Smooth muscle cell (in vitro differentiated cells): ENCODE results near the gene NTRK3. TPM values are rescaled to one million over a fixed set of nuclear protein-coding genes. Genes with fewer than 3 reads are reported as not detected.

Experiments used
- DNase-seq: peaks from one replicate; lab custom pipeline; 2025; ENCODE audit not compliant: unreplicated experiment; lab: John Stamatoyannopoulos, UW
- H2AFZ ChIP-seq: fragments of 200-600 bp; sonication (generic); 2 replicates; pipeline ENCODE4 v1.6.0; 2016; ENCODE audit warnings: antibody characterized with exemption, low read depth, mild to moderate bottlenecking
- H3F3A ChIP-seq: fragments of 200-600 bp; sonication (generic); 2 replicates; pipeline ENCODE4 v1.6.0; 2017; ENCODE audit warnings: antibody characterized with exemption, low read depth
- H3K27ac ChIP-seq: fragments of 200-600 bp; sonication (generic); 2 replicates; pipeline ENCODE4 v1.5.1; 2016; ENCODE audit warnings: low read depth, mild to moderate bottlenecking
- H3K27me3 ChIP-seq: fragments of 200-600 bp; sonication (generic); 2 replicates; pipeline ENCODE4 v1.6.1; 2016; ENCODE audit warnings: low read depth, mild to moderate bottlenecking
- H3K36me3 ChIP-seq: fragments of 200-600 bp; sonication (generic); 2 replicates; pipeline ENCODE4 v1.5.1; 2016; ENCODE audit warnings: low read depth
- H3K4me1 ChIP-seq: fragments of 200-600 bp; sonication (generic); 2 replicates; pipeline ENCODE4 v1.5.1; 2016; ENCODE audit warnings: low read depth
- H3K4me2 ChIP-seq: fragments of 200-600 bp; sonication (generic); 2 replicates; pipeline ENCODE4 v1.6.0; 2016; ENCODE audit warnings: mild to moderate bottlenecking
- H3K4me3 ChIP-seq: fragments of 200-600 bp; sonication (generic); 2 replicates; pipeline ENCODE4 v1.5.1; 2016; ENCODE audit warnings: mild to moderate bottlenecking
- H3K79me2 ChIP-seq: fragments of 200-600 bp; sonication (generic); 2 replicates; pipeline ENCODE4 v1.6.0; 2016; ENCODE audit warnings: low read depth, mild to moderate bottlenecking
- H3K9ac ChIP-seq: fragments of 200-600 bp; sonication (generic); 2 replicates; pipeline ENCODE4 v1.6.0; 2016; ENCODE audit warnings: low read depth
- H3K9me3 ChIP-seq: fragments of 200-600 bp; sonication (generic); replicated peaks from 2 replicates; pipeline ENCODE4 v1.5.1; 2016; ENCODE audit warnings: low read depth
- H4K20me1 ChIP-seq: fragments of 200-600 bp; sonication (generic); 2 replicates; pipeline ENCODE4 v1.6.0; 2016; ENCODE audit warnings: low read depth
- WGBS: methylation state at CpG from one replicate; pipeline ENCODE4 v1.1.7; 2016; ENCODE audit warnings: low lambda C conversion rate; 5-methylcytosine and 5-hydroxymethylcytosine counted together
- polyA plus RNA-seq: library from polyadenylated mRNA; unstranded; fragments of >200 nt; fragmentation: Nextera tagmentation; extraction: Ambion mirVana; gene quantifications from 2 replicates; pipeline ENCODE4 v1.2.1, GENCODE V29; 2016
- total RNA-seq: library from RNA; depleted of rRNA; stranded (reverse); fragments of >200 nt; gene quantifications from 2 replicates; pipeline ENCODE4 v1.2.3, GENCODE V29; 2014
- TF ChIP-seq, protein P1 (sequence below): fragments of 200-600 bp; sonication (generic); IDR thresholded peaks from 2 replicates; pipeline ENCODE4 v1.5.1; 2017; ENCODE audit warnings: borderline replicate concordance, mild to moderate bottlenecking, antibody characterized with exemption; ENCODE audit not compliant: insufficient read depth, poor library complexity, severe bottlenecking

The NTRK3 gene
- total and polyA plus RNA-seq, 2 experiments from 2014 or later: 3.3 to 3.5 TPM

DNA sequence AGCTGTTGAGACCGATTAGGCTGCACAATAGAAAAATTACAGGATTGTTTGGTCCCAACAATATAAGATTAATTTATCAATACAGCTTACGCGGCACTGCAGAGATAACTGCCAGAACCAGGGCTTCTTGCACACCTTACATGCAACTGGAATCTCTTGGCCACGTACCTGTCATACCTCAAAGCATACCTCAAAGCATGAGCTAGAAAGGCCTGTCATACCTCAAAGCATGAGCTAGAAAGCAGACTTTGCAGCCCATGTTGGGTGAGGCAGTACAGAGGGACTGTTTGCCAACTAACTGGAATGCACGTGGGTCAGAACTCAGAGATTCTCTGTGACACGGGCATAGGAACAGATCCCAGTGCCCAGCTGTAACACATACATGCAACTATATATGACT lies 34.7 kb downstream of the NTRK3 start:
- H3K36me3 ChIP-seq: no peaks in the 10 kb centered on the region
- no peak overlapping the region for H3K4me3 ChIP-seq
- no peak for DNase-seq
- TF ChIP-seq, protein P1, sequence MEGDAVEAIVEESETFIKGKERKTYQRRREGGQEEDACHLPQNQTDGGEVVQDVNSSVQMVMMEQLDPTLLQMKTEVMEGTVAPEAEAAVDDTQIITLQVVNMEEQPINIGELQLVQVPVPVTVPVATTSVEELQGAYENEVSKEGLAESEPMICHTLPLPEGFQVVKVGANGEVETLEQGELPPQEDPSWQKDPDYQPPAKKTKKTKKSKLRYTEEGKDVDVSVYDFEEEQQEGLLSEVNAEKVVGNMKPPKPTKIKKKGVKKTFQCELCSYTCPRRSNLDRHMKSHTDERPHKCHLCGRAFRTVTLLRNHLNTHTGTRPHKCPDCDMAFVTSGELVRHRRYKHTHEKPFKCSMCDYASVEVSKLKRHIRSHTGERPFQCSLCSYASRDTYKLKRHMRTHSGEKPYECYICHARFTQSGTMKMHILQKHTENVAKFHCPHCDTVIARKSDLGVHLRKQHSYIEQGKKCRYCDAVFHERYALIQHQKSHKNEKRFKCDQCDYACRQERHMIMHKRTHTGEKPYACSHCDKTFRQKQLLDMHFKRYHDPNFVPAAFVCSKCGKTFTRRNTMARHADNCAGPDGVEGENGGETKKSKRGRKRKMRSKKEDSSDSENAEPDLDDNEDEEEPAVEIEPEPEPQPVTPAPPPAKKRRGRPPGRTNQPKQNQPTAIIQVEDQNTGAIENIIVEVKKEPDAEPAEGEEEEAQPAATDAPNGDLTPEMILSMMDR: no peak
- 92% methylated on average over 6 of the region's 6 CpGs for whole genome bisulfite sequencing
- no peak overlapping the region for H3K27ac ChIP-seq
- H3K4me2 ChIP-seq: no peak overlapping the region
- H3K79me2 ChIP-seq: no peaks in the 10 kb centered on the region
- no peaks in the 10 kb centered on the region for H3F3A ChIP-seq
- H3K4me1 ChIP-seq: no peaks in the 10 kb centered on the region
- no peak overlapping the region for H3K9ac ChIP-seq
- no peak overlapping the region for H2AFZ ChIP-seq
- H4K20me1 ChIP-seq: no peaks in the 10 kb centered on the region
- no peaks in the 10 kb centered on the region for H3K9me3 ChIP-seq
- H3K27me3 ChIP-seq: no peaks in the 10 kb centered on the region

DNA sequence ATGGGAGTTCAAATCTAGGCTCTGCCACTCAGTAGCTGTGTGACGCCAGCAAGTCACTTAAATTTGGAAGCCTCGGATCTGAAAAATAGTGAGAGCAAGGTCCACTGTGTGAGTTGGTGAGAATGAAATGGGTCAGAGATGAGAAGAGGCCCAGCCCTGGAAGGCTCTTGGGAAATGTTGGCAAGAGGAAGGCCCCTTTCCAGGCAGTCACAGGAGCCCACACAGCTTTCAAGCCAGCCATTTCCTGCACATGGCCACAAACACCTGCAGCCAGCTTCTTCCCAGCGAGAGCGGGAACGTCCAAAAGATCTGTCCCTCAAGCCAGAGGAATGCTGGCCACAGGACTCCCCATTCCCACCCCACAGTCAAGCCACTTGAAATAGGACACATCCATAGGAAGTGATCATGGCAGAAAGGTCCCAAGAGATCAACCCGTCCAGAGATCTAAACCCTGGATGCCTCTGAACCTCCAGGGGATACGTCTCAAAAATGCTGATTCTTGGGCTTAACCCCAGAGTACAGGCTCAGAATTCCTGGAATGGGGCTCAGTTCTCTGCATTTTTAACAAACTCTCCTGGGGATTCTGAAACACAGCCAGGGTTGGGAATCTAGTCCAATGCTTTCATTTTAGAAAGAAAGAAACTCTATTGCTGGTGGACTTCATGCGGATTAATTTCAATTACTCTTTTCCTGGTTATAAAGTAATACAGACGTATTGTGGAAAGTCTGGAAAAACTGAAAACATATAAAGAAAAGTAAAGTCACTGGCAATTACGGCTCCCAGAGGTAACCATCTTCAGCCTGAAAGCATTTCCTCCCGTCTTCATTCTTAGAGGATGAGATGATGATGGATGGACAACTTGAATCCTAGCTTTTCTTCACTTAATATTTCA lies 35.9 kb downstream of the NTRK3 start:
- Histone ChIP-seq H3K36me3 (no peaks in the 10 kb centered on the region), H4K20me1 (no peaks in the 10 kb centered on the region), H2AFZ (no peak overlapping the region), H3F3A (no peaks in the 10 kb centered on the region), H3K9me3 (no peaks in the 10 kb centered on the region), H3K27me3 (no peaks in the 10 kb centered on the region), H3K4me2 (no peak overlapping the region), H3K9ac (no peak overlapping the region), H3K4me3 (no peak overlapping the region), H3K4me1 (no peaks in the 10 kb centered on the region), H3K27ac (no peak overlapping the region), H3K79me2 (no peaks in the 10 kb centered on the region)
- TF ChIP-seq, protein P1: no peak
- no peak for DNase-seq
- WGBS: 92% methylated on average over 11 of the region's 11 CpGs

DNA sequence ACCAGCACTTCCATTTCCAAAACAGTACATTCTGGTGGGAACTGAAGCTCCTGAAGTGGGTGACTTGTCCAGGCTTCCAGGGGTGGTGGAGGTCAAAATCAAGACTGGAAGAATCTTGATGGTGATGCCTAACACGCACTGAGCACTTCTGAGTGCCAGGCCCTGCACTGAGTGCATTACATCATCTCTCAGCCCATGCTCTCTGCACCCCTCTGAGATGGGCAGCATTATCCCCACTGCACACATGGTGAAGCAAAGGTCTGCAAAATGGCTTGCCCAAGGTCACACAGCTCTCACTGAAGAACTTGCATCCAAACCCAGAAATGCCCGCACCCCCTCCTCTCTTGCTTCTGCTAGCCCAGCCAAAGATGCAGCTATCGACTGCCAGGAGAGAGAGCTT lies 36.9 kb downstream of the NTRK3 start:
- Histone ChIP-seq H3K4me1 (no peaks in the 10 kb centered on the region), H4K20me1 (no peaks in the 10 kb centered on the region), H3K4me3 (no peak overlapping the region), H3F3A (no peaks in the 10 kb centered on the region), H3K36me3 (no peaks in the 10 kb centered on the region), H3K79me2 (no peaks in the 10 kb centered on the region), H2AFZ (no peak overlapping the region), H3K9ac (no peak overlapping the region), H3K27ac (no peak overlapping the region), H3K9me3 (no peaks in the 10 kb centered on the region), H3K4me2 (no peak overlapping the region), H3K27me3 (no peaks in the 10 kb centered on the region)
- WGBS: 72% methylated on average over 3 of the region's 3 CpGs
- TF ChIP-seq, protein P1: no peak
- DNase-seq: no peak
